Measurements from ENCODE around the gene HECTD4.

GRCh38 chr12:112325157-112325556 is 57.1 kb downstream of the HECTD4 start:
- TF ChIP-seq, protein P1, sequence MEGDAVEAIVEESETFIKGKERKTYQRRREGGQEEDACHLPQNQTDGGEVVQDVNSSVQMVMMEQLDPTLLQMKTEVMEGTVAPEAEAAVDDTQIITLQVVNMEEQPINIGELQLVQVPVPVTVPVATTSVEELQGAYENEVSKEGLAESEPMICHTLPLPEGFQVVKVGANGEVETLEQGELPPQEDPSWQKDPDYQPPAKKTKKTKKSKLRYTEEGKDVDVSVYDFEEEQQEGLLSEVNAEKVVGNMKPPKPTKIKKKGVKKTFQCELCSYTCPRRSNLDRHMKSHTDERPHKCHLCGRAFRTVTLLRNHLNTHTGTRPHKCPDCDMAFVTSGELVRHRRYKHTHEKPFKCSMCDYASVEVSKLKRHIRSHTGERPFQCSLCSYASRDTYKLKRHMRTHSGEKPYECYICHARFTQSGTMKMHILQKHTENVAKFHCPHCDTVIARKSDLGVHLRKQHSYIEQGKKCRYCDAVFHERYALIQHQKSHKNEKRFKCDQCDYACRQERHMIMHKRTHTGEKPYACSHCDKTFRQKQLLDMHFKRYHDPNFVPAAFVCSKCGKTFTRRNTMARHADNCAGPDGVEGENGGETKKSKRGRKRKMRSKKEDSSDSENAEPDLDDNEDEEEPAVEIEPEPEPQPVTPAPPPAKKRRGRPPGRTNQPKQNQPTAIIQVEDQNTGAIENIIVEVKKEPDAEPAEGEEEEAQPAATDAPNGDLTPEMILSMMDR (IDR thresholded peaks at IDR 0.05; ENCODE audit: poor library complexity, severe bottlenecking) = no peak
- TF ChIP-seq POLR2AphosphoS5 (IDR thresholded peaks at IDR 0.05) = no peak
- TF ChIP-seq EP300 (conservative IDR thresholded peaks at IDR 0.05; ENCODE audit: poor library complexity, severe bottlenecking) = no peak
- TF ChIP-seq EZH2 (IDR thresholded peaks at IDR 0.05; ENCODE audit: borderline replicate concordance, insufficient read depth, low read length, poor library complexity, severe bottlenecking) = no peak
- no peak for TF ChIP-seq TAF1 (IDR thresholded peaks at IDR 0.05; ENCODE audit: low read depth)

Data from neural cell (in vitro differentiated cells).